CD4-positive, alpha-beta memory T cell (primary cell): ENCODE results near the gene GCNA. TPM values are rescaled to one million over a fixed set of nuclear protein-coding genes. Genes with fewer than 3 reads are reported as not detected.
A peak's percentile ranks its signal among the peaks of the same experiment; 100 is the strongest.
"Not testable (repeated sequence)": the region's sequence is repeated elsewhere in the genome, so short reads cannot be mapped to it uniquely, and the experiment has no call there.

ENCODE experiments used
- CTCF ChIA-PET: fragments of 350-600 bp; sonication (Branson Sonifier 250); formaldehyde crosslinking; loops from one replicate; lab custom pipeline; 2021; ENCODE audit warnings: inconsistent platforms; ENCODE audit not compliant: partially characterized antibody; lab: Charles Lee
- POLR2A ChIA-PET: fragments of 350-600 bp; sonication (Branson Sonifier 250); formaldehyde crosslinking; loops from one replicate; lab custom pipeline; 2021; ENCODE audit not compliant: partially characterized antibody; lab: Charles Lee
- DNase-seq, 5 donors: peaks; one replicate each; pipeline versions ENCODE4 v3.0.0 to v3.0.0-alpha.2; 2020 to 2022; ENCODE audit warnings: mixed read lengths in 1 of 5
- H3K27ac ChIP-seq: one replicate; pipeline ENCODE4 v1.7.0; 2013; ENCODE audit warnings: low read depth, low read length
- H3K27me3 ChIP-seq: 2 replicates; pipeline ENCODE4 v1.7.0; 2013; ENCODE audit warnings: mild to moderate bottlenecking, low read length, moderate library complexity; ENCODE audit not compliant: insufficient read depth
- H3K36me3 ChIP-seq: 2 replicates; pipeline ENCODE4 v1.7.0; 2013; ENCODE audit warnings: mild to moderate bottlenecking, low read length, moderate library complexity; ENCODE audit not compliant: insufficient read depth
- H3K4me1 ChIP-seq: 2 replicates; pipeline ENCODE4 v1.7.0; 2013; ENCODE audit warnings: mild to moderate bottlenecking, low read length, moderate library complexity; ENCODE audit not compliant: insufficient read depth
- H3K4me3 ChIP-seq, 2 donors: one replicate each; pipeline ENCODE4 v1.7.0; 2013; ENCODE audit warnings: low read length in 2 of 2, mild to moderate bottlenecking in 1 of 2
- H3K9me3 ChIP-seq, 2 donors: one replicate each; pipeline ENCODE4 v1.7.0; 2013; ENCODE audit warnings: low read length in 2 of 2, control low read depth in 1 of 2; ENCODE audit not compliant: control insufficient read depth in 1 of 2
- H3K27ac Mint-ChIP-seq, 7 donors: one replicate each; pipeline ENCODE4 v1.8.0; 2020 to 2021; ENCODE audit warnings: mixed read lengths in 7 of 7, mild to moderate bottlenecking in 6 of 7, inconsistent platforms in 3 of 7, moderate library complexity in 3 of 7
- H3K27me3 Mint-ChIP-seq, 2 donors: one replicate each; pipeline ENCODE4 v1.8.0; 2020 to 2021; ENCODE audit warnings: mixed read lengths in 2 of 2
- H3K36me3 Mint-ChIP-seq, 2 donors: one replicate each; pipeline ENCODE4 v1.8.0; 2020 to 2021; ENCODE audit warnings: mixed read lengths in 2 of 2, inconsistent platforms in 1 of 2, mild to moderate bottlenecking in 1 of 2
- H3K4me1 Mint-ChIP-seq, 4 donors: one replicate each; pipeline ENCODE4 v1.8.0; 2020 to 2021; ENCODE audit warnings: mixed read lengths in 4 of 4, mild to moderate bottlenecking in 1 of 4
- H3K4me3 Mint-ChIP-seq, 8 donors: one replicate each; pipeline ENCODE4 v1.8.0; 2020 to 2021; ENCODE audit warnings: mixed read lengths in 8 of 8, mild to moderate bottlenecking in 7 of 8, moderate library complexity in 6 of 8, inconsistent platforms in 3 of 8
- H3K9me3 Mint-ChIP-seq, 8 donors: one replicate each; pipeline ENCODE4 v1.8.0; 2020 to 2021; ENCODE audit warnings: mixed read lengths in 8 of 8, mild to moderate bottlenecking in 5 of 8, inconsistent platforms in 3 of 8, moderate library complexity in 1 of 8
- intact Hi-C: fragments of 100-400 bp; cut with micrococcal nuclease; formaldehyde crosslinking; loops from one replicate; pipeline ENCODE4 v1.15.1; 2023
- polyA plus RNA-seq, 2 donors: library from polyadenylated mRNA; unstranded; fragments of 300-500 nt; fragmentation: Illumina TruSeq; gene quantifications; one replicate each; pipeline ENCODE4 v1.2.3, GENCODE V29; 2021
- total RNA-seq, 2 experiments: library from RNA; stranded (reverse); gene quantifications; one replicate each; pipeline ENCODE4 v1.2.3, GENCODE V29; 2021

The GCNA gene
- total and polyA plus RNA-seq, 4 experiments from 2014 or later = 0.40 to 11.4 (median 10.2) TPM; not detected in 1

- peak overlapping the region in 1 of 7 donors; percentile 5 for H3K27ac Mint-ChIP-seq
- H3K27me3 Mint-ChIP-seq, H3K4me3 ChIP-seq, DNase-seq, H3K27me3 ChIP-seq, H3K9me3 ChIP-seq, H3K36me3 ChIP-seq, intact Hi-C loops, H3K27ac ChIP-seq, H3K9me3 Mint-ChIP-seq: not testable (repeated sequence)
- ChIA-PET POLR2A (interaction anchor here (1.0 kb wide), 1 partner anchor 79 kb away, joined by 3 read pairs; the partner anchor contains the start of gene OGT), CTCF (interaction anchor here (0.6 to 1.5 kb wide), 2 partner anchors 10 to 39 kb away, joined by 4 to 5 read pairs; no protein-coding TSS in a partner anchor)
- peaks cover 44 to 64% of the 10 kb centered on the region in 2 donors for H3K36me3 Mint-ChIP-seq
- peak overlapping the region in 1 of 8 donors; percentile 45 for H3K4me3 Mint-ChIP-seq
- H3K4me1 ChIP-seq = peaks cover 42% of the 10 kb centered on the region
- H3K4me1 Mint-ChIP-seq = peaks cover 43 to 70% (median 52%) of the 10 kb centered on the region in 4 donors
Observed at GRCh38 chrX:71611736-71612135, 33.5 kb downstream of the GCNA start.

GRCh38 chrX:71612256-71612655 lies 34.0 kb downstream of the GCNA start:
- DNase-seq = no peak
- Histone ChIP-seq H3K36me3 (peaks cover 9% of the 10 kb centered on the region), H3K4me1 (peaks cover 37% of the 10 kb centered on the region), H3K9me3 (no peaks in the 10 kb centered on the region), H3K27me3 (no peaks in the 10 kb centered on the region), H3K27ac (no peak overlapping the region), H3K4me3 (no peak overlapping the region)
- intact Hi-C loops = no loop called here
- POLR2A ChIA-PET = no interaction called here
- CTCF ChIA-PET = interaction anchor here (0.6 kb wide), 1 partner anchor 39 kb away, joined by 4 read pairs; no protein-coding TSS in a partner anchor
- H3K4me1 Mint-ChIP-seq = peaks cover 40 to 70% (median 50%) of the 10 kb centered on the region in 4 donors
- peaks cover 0 to 2% (median 0%) of the 10 kb centered on the region in 8 donors for H3K9me3 Mint-ChIP-seq
- no peaks in the 10 kb centered on the region for H3K27me3 Mint-ChIP-seq
- H3K27ac Mint-ChIP-seq = peak overlapping the region in 1 of 7 donors; percentile 97
- no peak overlapping the region for H3K4me3 Mint-ChIP-seq
- peaks cover 48 to 67% of the 10 kb centered on the region in 2 donors for H3K36me3 Mint-ChIP-seq

DNA sequence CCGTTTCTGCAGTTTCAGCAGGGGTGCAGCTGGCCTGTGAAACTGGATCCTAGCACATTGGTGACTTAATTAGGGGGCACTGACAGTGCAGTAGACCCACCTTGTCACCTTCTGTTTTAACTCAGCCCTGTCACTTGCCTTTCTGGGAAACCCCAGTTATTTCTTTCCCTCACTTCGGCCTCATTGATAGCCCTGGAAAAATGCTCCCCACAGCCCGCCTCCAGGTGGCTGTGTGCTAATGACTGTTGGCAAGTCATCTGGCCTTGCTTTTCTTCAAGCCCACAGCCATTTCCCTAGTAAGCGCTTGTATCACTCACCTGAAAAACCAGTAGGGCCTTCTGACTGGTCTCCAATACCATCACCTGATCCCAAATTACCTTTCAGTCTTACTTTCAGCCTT lies 36.8 kb downstream of the GCNA start:
- Histone ChIP-seq H3K4me1 (peaks cover 33% of the 10 kb centered on the region), H3K27ac (peak overlapping the region; percentile 81), H3K27me3 (no peaks in the 10 kb centered on the region), H3K36me3 (peaks cover 9% of the 10 kb centered on the region), H3K9me3 (no peaks in the 10 kb centered on the region), H3K4me3 (peak overlapping the region in 1 of 2 donors; percentile 6)
- ChIA-PET CTCF (interaction anchor here (1.1 to 2.1 kb wide), 3 partner anchors 8 to 36 kb away, joined by 3 to 12 read pairs (median 5); no protein-coding TSS in a partner anchor), POLR2A (interaction anchor here (0.8 to 7.1 kb wide), 8 partner anchors 8 to 123 kb away, joined by 3 to 63 read pairs (median 3); partner anchors contain the start of gene OGT)
- Mint-ChIP-seq H3K4me1 (peaks cover 30 to 72% (median 52%) of the 10 kb centered on the region in 4 donors), H3K27me3 (no peaks in the 10 kb centered on the region), H3K36me3 (peaks cover 36 to 60% of the 10 kb centered on the region in 2 donors), H3K4me3 (peak overlapping the region; percentile 84 to 93 (median 90)), H3K9me3 (peaks cover 0 to 4% (median 0%) of the 10 kb centered on the region in 8 donors), H3K27ac (peak overlapping the region; percentile 85 to 97 (median 87))
- peak in 1 of 5 donors; percentile 39 for DNase-seq
- intact Hi-C loops = loop anchor here (1.0 kb wide), 1 partner anchor 35 kb away; no protein-coding TSS in a partner anchor

- peak overlapping the region; percentile 85 to 97 (median 90) for H3K27ac Mint-ChIP-seq
- intact Hi-C loops = loop anchor here (1.0 kb wide), 1 partner anchor 34 kb away; no protein-coding TSS in a partner anchor
- peaks cover 0 to 4% (median 0%) of the 10 kb centered on the region in 8 donors for H3K9me3 Mint-ChIP-seq
- no peak for DNase-seq
- ChIA-PET CTCF (interaction anchor here (1.1 to 2.1 kb wide), 4 partner anchors 9 to 35 kb away, joined by 3 to 12 read pairs (median 4); no protein-coding TSS in a partner anchor), POLR2A (interaction anchor here (0.7 to 7.1 kb wide), 9 partner anchors 9 to 124 kb away, joined by 3 to 63 read pairs (median 3); no protein-coding TSS in a partner anchor)
- peaks cover 29 to 77% (median 59%) of the 10 kb centered on the region in 4 donors for H3K4me1 Mint-ChIP-seq
- peak overlapping the region; percentile 81 for H3K27ac ChIP-seq
- H3K4me1 ChIP-seq = peaks cover 42% of the 10 kb centered on the region
- peaks cover 9% of the 10 kb centered on the region for H3K36me3 ChIP-seq
- no peaks in the 10 kb centered on the region for H3K27me3 ChIP-seq
- H3K27me3 Mint-ChIP-seq = no peaks in the 10 kb centered on the region
- peak overlapping the region; percentile 84 to 93 (median 90) for H3K4me3 Mint-ChIP-seq
- H3K36me3 Mint-ChIP-seq = peaks cover 33 to 59% of the 10 kb centered on the region in 2 donors
- H3K4me3 ChIP-seq = peak overlapping the region in 1 of 2 donors; percentile 61
- no peaks in the 10 kb centered on the region for H3K9me3 ChIP-seq
Observed at GRCh38 chrX:71615954-71616353, 37.7 kb downstream of the GCNA start.

GRCh38 chrX:71616672-71617529 lies 38.7 kb downstream of the GCNA start:
- Histone ChIP-seq H3K36me3 (no peaks in the 10 kb centered on the region), H3K9me3 (no peaks in the 10 kb centered on the region), H3K4me1 (peaks cover 49% of the 10 kb centered on the region), H3K4me3 (peak overlapping the region; percentile 36 to 61), H3K27ac (peak overlapping the region; percentile 81), H3K27me3 (no peaks in the 10 kb centered on the region)
- peaks cover 29 to 77% (median 62%) of the 10 kb centered on the region in 4 donors for H3K4me1 Mint-ChIP-seq
- ChIA-PET CTCF (interaction anchor here (1.1 to 3.0 kb wide), 5 partner anchors 8 to 35 kb away, joined by 3 to 9 read pairs (median 4); no protein-coding TSS in a partner anchor), POLR2A (interaction anchor here (0.6 to 7.1 kb wide), 10 partner anchors 8 to 125 kb away, joined by 3 to 63 read pairs (median 4); partner anchors contain the start of gene OGT)
- peak in 3 of 5 donors; percentile 26 to 54 (median 30) for DNase-seq
- peaks cover 25 to 51% of the 10 kb centered on the region in 2 donors for H3K36me3 Mint-ChIP-seq
- peak overlapping the region; percentile 84 to 93 (median 91) for H3K4me3 Mint-ChIP-seq
- intact Hi-C loops = no loop called here
- H3K9me3 Mint-ChIP-seq = peaks cover 0 to 7% (median 0%) of the 10 kb centered on the region in 8 donors
- H3K27ac Mint-ChIP-seq = peak overlapping the region; percentile 79 to 97 (median 89)
- H3K27me3 Mint-ChIP-seq = no peaks in the 10 kb centered on the region

GRCh38 chrX:71617742-71618141 lies 39.5 kb downstream of the GCNA start:
- H3K36me3 Mint-ChIP-seq = peaks cover 20 to 45% of the 10 kb centered on the region in 2 donors

More at GRCh38 chrX:71617742-71618141, 39.5 kb downstream of the GCNA start:
- H3K27me3 Mint-ChIP-seq = peaks cover 0 to 2% of the 10 kb centered on the region in 2 donors
- DNase-seq = peak in 1 of 5 donors; percentile 42
- Histone ChIP-seq H3K9me3 (no peaks in the 10 kb centered on the region), H3K4me3 (peak overlapping the region; percentile 36 to 61), H3K27ac (peak overlapping the region; percentile 81), H3K27me3 (no peaks in the 10 kb centered on the region), H3K4me1 (peaks cover 58% of the 10 kb centered on the region), H3K36me3 (no peaks in the 10 kb centered on the region)
- ChIA-PET CTCF (interaction anchor here (0.8 to 3.0 kb wide), 5 partner anchors 9 to 35 kb away, joined by 3 to 9 read pairs (median 5); no protein-coding TSS in a partner anchor), POLR2A (interaction anchor here (1.4 to 7.1 kb wide), 6 partner anchors 9 to 84 kb away, joined by 4 to 63 read pairs (median 10); partner anchors contain the start of gene OGT)
- H3K9me3 Mint-ChIP-seq = peaks cover 0 to 7% (median 0%) of the 10 kb centered on the region in 8 donors
- peaks cover 30 to 83% (median 70%) of the 10 kb centered on the region in 4 donors for H3K4me1 Mint-ChIP-seq
- H3K4me3 Mint-ChIP-seq = peak overlapping the region; percentile 84 to 93 (median 91)
- peak overlapping the region; percentile 85 to 97 (median 95) for H3K27ac Mint-ChIP-seq
- intact Hi-C loops = no loop called here
